HCT116 (cell line): ENCODE results near the gene NR2E1. TPM values are rescaled to one million over a fixed set of nuclear protein-coding genes. Genes with fewer than 3 reads are reported as not detected.

Experiments
- ATAC-seq: fragments of 200-7000 bp; cut with Tn5 transposase; 2 replicates; pipeline ENCODE4 v1.9.1; 2020; ENCODE audit warnings: mild to moderate bottlenecking, moderate library complexity
- BruUV-seq: library from RNA; stranded (reverse); fragments of 400-500 nt; replicated peaks from 2 replicates; lab custom pipeline; 2021; lab: Mats Ljungman, UMichigan
- CTCF ChIA-PET: fragments of 300-600 bp; sonication (Branson Sonifier 250); formaldehyde crosslinking; loops from one replicate; lab custom pipeline; 2021; ENCODE audit warnings: antibody characterized with exemption; lab: Charles Lee
- POLR2A ChIA-PET: fragments of 300-600, 350-600 bp; sonication (Branson Sonifier 250); formaldehyde crosslinking; loops from one replicate; lab custom pipeline; 2021; ENCODE audit warnings: antibody characterized with exemption; lab: Charles Lee
- RAD21 ChIA-PET, 2 experiments: fragments of 300-600 bp; sonication (Branson Sonifier 250); formaldehyde crosslinking; loops; one replicate each; lab custom pipeline; 2023; ENCODE audit warnings: low total read pairs in 2 of 2; ENCODE audit not compliant: uncharacterized antibody in 2 of 2, unreplicated experiment in 2 of 2, low non-redundant PET in 1 of 2; lab: Charles Lee
- DNase-seq: peaks from one replicate; pipeline ENCODE4 v3.0.0-alpha.2; 2010; ENCODE audit warnings: low read depth, low spot score
- H2AFZ ChIP-seq: fragments of 200-600 bp; shearing (Covaris generic), sonication (generic); 2 replicates; pipeline ENCODE4 v1.6.1; 2017; ENCODE audit warnings: low read depth, mixed run types, mixed read lengths, antibody characterized with exemption, low read length; ENCODE audit not compliant: poor library complexity, severe bottlenecking
- H3K27ac ChIP-seq: 2 replicates; pipeline ENCODE4 v1.5.1; 2012; ENCODE audit warnings: low read depth, low read length
- H3K27me3 ChIP-seq: fragments of 200-600 bp; sonication (generic); 2 replicates; pipeline ENCODE4 v1.6.1; 2016; ENCODE audit warnings: mixed run types, low read length, mixed read lengths; ENCODE audit not compliant: insufficient read depth
- H3K36me3 ChIP-seq, 2 experiments: fragments of 200-500 bp in 1 of 2; fragments of 200-600 bp in 1 of 2; sonication (Bioruptor generic) in 1 of 2; sonication (generic) in 1 of 2; 2 replicates each; pipeline versions ENCODE4 v1.5.1 to v1.6.1; 2014 to 2016; ENCODE audit warnings: low read length in 2 of 2, inconsistent platforms in 1 of 2, mixed read lengths in 1 of 2, mixed run types in 1 of 2; ENCODE audit not compliant: insufficient read depth in 2 of 2, control insufficient read depth in 1 of 2
- H3K4me1 ChIP-seq, 2 experiments: fragments of 200-600 bp in 1 of 2; sonication (generic) in 1 of 2; 2 replicates each; pipeline versions ENCODE4 v1.5.1 to v1.6.1; 2012 to 2017; ENCODE audit warnings: low read length in 2 of 2, inconsistent platforms in 1 of 2, mild to moderate bottlenecking in 1 of 2, mixed read lengths in 1 of 2, mixed run types in 1 of 2, moderate library complexity in 1 of 2; ENCODE audit not compliant: insufficient read depth in 2 of 2, control insufficient read depth in 1 of 2
- H3K4me2 ChIP-seq: fragments of 200-600 bp; sonication (generic); 2 replicates; pipeline ENCODE4 v1.6.1; 2017; ENCODE audit warnings: mixed run types, low read length, mixed read lengths
- H3K4me3 ChIP-seq, 2 experiments: fragments of 200-600 bp in 1 of 2; sonication (generic) in 1 of 2; replicated peaks in 1 of 2; 2 replicates each; pipeline ENCODE4 v1.5.1; 2011 to 2016; ENCODE audit warnings: low read length in 2 of 2, control low read depth in 1 of 2, low read depth in 1 of 2, mild to moderate bottlenecking in 1 of 2, mixed read lengths in 1 of 2, mixed run types in 1 of 2
- H3K79me2 ChIP-seq: fragments of 200-600 bp; sonication (generic); 2 replicates; pipeline ENCODE4 v1.6.1; 2017; ENCODE audit warnings: mild to moderate bottlenecking, mixed run types, low read length, moderate library complexity, mixed read lengths; ENCODE audit not compliant: insufficient read depth
- H3K9ac ChIP-seq: fragments of 200-600 bp; sonication (generic); 2 replicates; pipeline ENCODE4 v1.6.1; 2016; ENCODE audit warnings: low read length, mixed read lengths
- H3K9me2 ChIP-seq: fragments of 200-600 bp; sonication (generic), shearing (Covaris generic); 2 replicates; pipeline ENCODE4 v1.6.1; 2017; ENCODE audit warnings: mixed run types, mild to moderate bottlenecking, moderate library complexity; ENCODE audit not compliant: insufficient read depth
- H3K9me3 ChIP-seq, 2 experiments: fragments of 200-500 bp in 1 of 2; fragments of 200-600 bp in 1 of 2; sonication (Bioruptor generic) in 1 of 2; sonication (generic) in 1 of 2; 2 replicates each; pipeline ENCODE4 v1.6.1; 2014 to 2017; ENCODE audit warnings: low read length in 2 of 2, mixed read lengths in 2 of 2, inconsistent platforms in 1 of 2, low read depth in 1 of 2, mild to moderate bottlenecking in 1 of 2, mixed run types in 1 of 2, moderate library complexity in 1 of 2; ENCODE audit not compliant: control insufficient read depth in 1 of 2, insufficient read depth in 1 of 2
- H4K20me1 ChIP-seq: fragments of 200-600 bp; sonication (generic), shearing (Covaris generic); 2 replicates; pipeline ENCODE4 v1.6.1; 2017; ENCODE audit warnings: mixed run types, mild to moderate bottlenecking, moderate library complexity; ENCODE audit not compliant: insufficient read depth
- CEBPB ChIP-seq: IDR thresholded peaks from 2 replicates; pipeline ENCODE4 v1.6.1; 2012; ENCODE audit warnings: low read depth
- ELF1 ChIP-seq: IDR thresholded peaks from 2 replicates; pipeline ENCODE4 v1.6.1; 2012; ENCODE audit warnings: low read depth, borderline replicate concordance
- EZH2 ChIP-seq: fragments of 200-600 bp; sonication (generic); IDR thresholded peaks from 2 replicates; pipeline ENCODE4 v1.6.1; 2017; ENCODE audit warnings: antibody characterized with exemption, mixed run types
- JUND ChIP-seq: IDR thresholded peaks from 2 replicates; pipeline ENCODE4 v1.6.1; 2012
- POLR2A ChIP-seq: IDR thresholded peaks from 2 replicates; pipeline ENCODE4 v1.7.0; 2011; ENCODE audit warnings: borderline replicate concordance; ENCODE audit not compliant: insufficient read depth, insufficient read length; ENCODE audit errors: extremely low read depth
- SIN3A ChIP-seq: IDR thresholded peaks from 2 replicates; pipeline ENCODE4 v1.6.1; 2012; ENCODE audit warnings: low read depth
- SP1 ChIP-seq: IDR thresholded peaks from 2 replicates; pipeline ENCODE4 v1.6.1; 2012; ENCODE audit warnings: low read depth
- TCF7L2 ChIP-seq: IDR thresholded peaks from 2 replicates; pipeline ENCODE4 v1.7.0; 2011; ENCODE audit warnings: borderline replicate concordance, inconsistent platforms; ENCODE audit not compliant: insufficient read depth, insufficient read length; ENCODE audit errors: extremely low read depth
- ZFX ChIP-seq: fragments of 450-650 bp; IDR thresholded peaks from 2 replicates; pipeline ENCODE4 v1.6.1; 2017
- ZNF274 ChIP-seq: fragments of 200-500 bp; sonication (Bioruptor generic); IDR thresholded peaks from 2 replicates; pipeline ENCODE4 v1.6.1; 2014; ENCODE audit warnings: mild to moderate bottlenecking, low read depth, low read length, inconsistent platforms
- intact Hi-C: fragments of 100-400 bp; cut with micrococcal nuclease; formaldehyde crosslinking; loops from 2 replicates; pipeline ENCODE4 v1.10.0; 2022
- total RNA-seq: library from RNA; stranded (reverse); gene quantifications from one replicate; pipeline ENCODE4 v1.2.1, GENCODE V29; 2021; ENCODE audit not compliant: unreplicated experiment
- TF ChIP-seq, protein P1 (sequence below): IDR thresholded peaks from 2 replicates; pipeline ENCODE4 v1.6.1; 2012
- TF ChIP-seq, protein P2 (sequence below): IDR thresholded peaks from 2 replicates; pipeline ENCODE4 v1.6.1; 2011; ENCODE audit warnings: mild to moderate bottlenecking, low read length, moderate library complexity; ENCODE audit not compliant: insufficient replicate concordance; ENCODE audit errors: extremely low read depth
- TF ChIP-seq, protein P3 (sequence below): IDR thresholded peaks from 2 replicates; pipeline ENCODE4 v1.6.1; 2012; ENCODE audit warnings: low read depth

Gene NR2E1
- total RNA-seq, 1 experiment from 2014 or later: not detected

DNA sequence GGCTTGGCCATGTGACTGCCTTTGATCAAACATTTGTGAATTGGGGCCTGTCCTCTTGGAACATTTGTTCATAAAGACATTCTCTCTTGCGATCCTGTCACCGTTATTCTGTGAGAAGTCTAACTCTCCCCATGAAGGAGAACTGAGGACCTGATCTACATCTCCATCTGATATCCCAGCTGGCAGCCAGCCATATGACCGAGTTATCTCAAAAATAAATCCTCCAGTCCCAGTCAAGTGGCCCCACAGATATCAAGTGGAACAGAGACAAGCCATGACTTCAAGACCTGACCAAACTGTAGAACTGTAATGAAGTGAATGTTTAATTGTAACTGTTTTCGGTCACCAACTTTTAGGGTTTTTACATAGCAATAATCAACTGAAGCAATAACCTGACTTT is 69.3 kb downstream of the NR2E1 start:
- H3K27me3 ChIP-seq: no peaks in the 10 kb centered on the region
- H3K36me3 ChIP-seq: no peaks in the 10 kb centered on the region
- BruUV-seq: no TSS peak
- no peak overlapping the region for H3K4me3 ChIP-seq
- ChIA-PET CTCF (no interaction called here), RAD21 (no interaction called here)
- peaks cover 77% of the 10 kb centered on the region for H3K79me2 ChIP-seq
- no peak overlapping the region for H3K27ac ChIP-seq
- H3K9me3 ChIP-seq: no peaks in the 10 kb centered on the region
- no peak overlapping the region for H3K9ac ChIP-seq
- no peaks in the 10 kb centered on the region for H3K4me1 ChIP-seq
- no peak overlapping the region for H2AFZ ChIP-seq
- H4K20me1 ChIP-seq: 0 out of 2 replicates have a peak, but pooled peaks cover 3% of the 10 kb centered on the region
- ATAC-seq: no peak
- no peak overlapping the region for H3K4me2 ChIP-seq
- H3K9me2 ChIP-seq: no peaks in the 10 kb centered on the region
- intact Hi-C loops: no loop called here
- TF ChIP-seq POLR2A (no peak), ELF1 (no peak)
- TF ChIP-seq, all 23 proteins: peak for 0
- POLR2A ChIA-PET: no interaction called here
- no peak for DNase-seq

DNA sequence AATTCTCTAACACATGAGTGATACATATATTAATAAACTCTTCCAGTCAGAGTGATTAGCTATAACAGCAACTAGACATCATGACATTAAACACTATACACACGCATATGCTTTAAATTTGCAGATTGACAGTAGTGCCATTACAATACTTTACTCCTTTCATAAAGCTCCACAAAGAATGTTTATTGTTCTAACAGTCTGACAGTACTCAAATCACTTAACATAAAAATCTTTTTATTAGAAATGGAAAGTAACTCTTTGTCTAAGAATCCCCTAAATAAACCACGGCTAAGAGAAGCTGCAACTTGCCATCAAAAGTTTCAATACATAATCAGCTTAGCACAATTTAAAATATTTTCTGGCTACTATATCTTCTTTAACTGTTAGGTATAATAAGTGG is 71.0 kb downstream of the NR2E1 start:
- ATAC-seq (no peak), DNase-seq (no peak)
- Histone ChIP-seq H4K20me1 (0 out of 2 replicates have a peak, but pooled peaks cover 7% of the 10 kb centered on the region), H3K79me2 (peaks cover 79% of the 10 kb centered on the region), H3K9ac (no peak overlapping the region), H3K9me3 (no peaks in the 10 kb centered on the region), H3K9me2 (no peaks in the 10 kb centered on the region), H3K4me1 (no peaks in the 10 kb centered on the region), H3K27ac (no peak overlapping the region), H3K27me3 (no peaks in the 10 kb centered on the region), H3K4me3 (no peak overlapping the region), H3K4me2 (no peak overlapping the region), H2AFZ (no peak overlapping the region), H3K36me3 (no peaks in the 10 kb centered on the region)
- TF ChIP-seq, protein P1, sequence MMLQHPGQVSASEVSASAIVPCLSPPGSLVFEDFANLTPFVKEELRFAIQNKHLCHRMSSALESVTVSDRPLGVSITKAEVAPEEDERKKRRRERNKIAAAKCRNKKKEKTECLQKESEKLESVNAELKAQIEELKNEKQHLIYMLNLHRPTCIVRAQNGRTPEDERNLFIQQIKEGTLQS: no peak
- TF ChIP-seq TCF7L2: no peak
- no peak for TF ChIP-seq CEBPB
- TF ChIP-seq, protein P2, sequence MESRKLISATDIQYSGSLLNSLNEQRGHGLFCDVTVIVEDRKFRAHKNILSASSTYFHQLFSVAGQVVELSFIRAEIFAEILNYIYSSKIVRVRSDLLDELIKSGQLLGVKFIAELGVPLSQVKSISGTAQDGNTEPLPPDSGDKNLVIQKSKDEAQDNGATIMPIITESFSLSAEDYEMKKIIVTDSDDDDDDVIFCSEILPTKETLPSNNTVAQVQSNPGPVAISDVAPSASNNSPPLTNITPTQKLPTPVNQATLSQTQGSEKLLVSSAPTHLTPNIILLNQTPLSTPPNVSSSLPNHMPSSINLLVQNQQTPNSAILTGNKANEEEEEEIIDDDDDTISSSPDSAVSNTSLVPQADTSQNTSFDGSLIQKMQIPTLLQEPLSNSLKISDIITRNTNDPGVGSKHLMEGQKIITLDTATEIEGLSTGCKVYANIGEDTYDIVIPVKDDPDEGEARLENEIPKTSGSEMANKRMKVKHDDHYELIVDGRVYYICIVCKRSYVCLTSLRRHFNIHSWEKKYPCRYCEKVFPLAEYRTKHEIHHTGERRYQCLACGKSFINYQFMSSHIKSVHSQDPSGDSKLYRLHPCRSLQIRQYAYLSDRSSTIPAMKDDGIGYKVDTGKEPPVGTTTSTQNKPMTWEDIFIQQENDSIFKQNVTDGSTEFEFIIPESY: no peak
- TF ChIP-seq ZFX: no peak
- no peak for TF ChIP-seq ZNF274
- no peak for TF ChIP-seq EZH2
- no peak for TF ChIP-seq SP1
- no peak for TF ChIP-seq JUND
- TF ChIP-seq, protein P3, sequence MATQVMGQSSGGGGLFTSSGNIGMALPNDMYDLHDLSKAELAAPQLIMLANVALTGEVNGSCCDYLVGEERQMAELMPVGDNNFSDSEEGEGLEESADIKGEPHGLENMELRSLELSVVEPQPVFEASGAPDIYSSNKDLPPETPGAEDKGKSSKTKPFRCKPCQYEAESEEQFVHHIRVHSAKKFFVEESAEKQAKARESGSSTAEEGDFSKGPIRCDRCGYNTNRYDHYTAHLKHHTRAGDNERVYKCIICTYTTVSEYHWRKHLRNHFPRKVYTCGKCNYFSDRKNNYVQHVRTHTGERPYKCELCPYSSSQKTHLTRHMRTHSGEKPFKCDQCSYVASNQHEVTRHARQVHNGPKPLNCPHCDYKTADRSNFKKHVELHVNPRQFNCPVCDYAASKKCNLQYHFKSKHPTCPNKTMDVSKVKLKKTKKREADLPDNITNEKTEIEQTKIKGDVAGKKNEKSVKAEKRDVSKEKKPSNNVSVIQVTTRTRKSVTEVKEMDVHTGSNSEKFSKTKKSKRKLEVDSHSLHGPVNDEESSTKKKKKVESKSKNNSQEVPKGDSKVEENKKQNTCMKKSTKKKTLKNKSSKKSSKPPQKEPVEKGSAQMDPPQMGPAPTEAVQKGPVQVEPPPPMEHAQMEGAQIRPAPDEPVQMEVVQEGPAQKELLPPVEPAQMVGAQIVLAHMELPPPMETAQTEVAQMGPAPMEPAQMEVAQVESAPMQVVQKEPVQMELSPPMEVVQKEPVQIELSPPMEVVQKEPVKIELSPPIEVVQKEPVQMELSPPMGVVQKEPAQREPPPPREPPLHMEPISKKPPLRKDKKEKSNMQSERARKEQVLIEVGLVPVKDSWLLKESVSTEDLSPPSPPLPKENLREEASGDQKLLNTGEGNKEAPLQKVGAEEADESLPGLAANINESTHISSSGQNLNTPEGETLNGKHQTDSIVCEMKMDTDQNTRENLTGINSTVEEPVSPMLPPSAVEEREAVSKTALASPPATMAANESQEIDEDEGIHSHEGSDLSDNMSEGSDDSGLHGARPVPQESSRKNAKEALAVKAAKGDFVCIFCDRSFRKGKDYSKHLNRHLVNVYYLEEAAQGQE: no peak
- no peak for TF ChIP-seq SIN3A
- intact Hi-C loops: no loop called here
- ChIA-PET RAD21 (no interaction called here), POLR2A (no interaction called here), CTCF (no interaction called here)
- BruUV-seq: no TSS peak
